Suppressor macrophage (primary cell): Measurements from ENCODE around the gene TADA2B.
"Not testable (repeated sequence)": the region's sequence is repeated elsewhere in the genome, so short reads cannot be mapped to it uniquely, and the experiment has no call there.

Experiments
- DNase-seq, 4 experiments: peaks; one replicate each; pipeline ENCODE4 v3.0.0-alpha.2; 2020 to 2022

TADA2B gene

GRCh38 chr4:7083597-7084563 is 40.7 kb downstream of the TADA2B start:
- no peak for DNase-seq

- DNase-seq = not testable (repeated sequence)
Observed at GRCh38 chr4:7084564-7084961, 41.4 kb downstream of the TADA2B start.

GRCh38 chr4:7086384-7086783 is 43.2 kb downstream of the TADA2B start:
- DNase-seq = no peak

- no peak for DNase-seq
Observed at GRCh38 chr4:7087036-7087435, 43.9 kb downstream of the TADA2B start.

- DNase-seq = no peak
Observed at GRCh38 chr4:7089213-7089986, 46.2 kb downstream of the TADA2B start.

- no peak for DNase-seq
Observed at GRCh38 chr4:7092026-7092425, 48.9 kb downstream of the TADA2B start.

GRCh38 chr4:7094916-7095315 is 51.7 kb downstream of the TADA2B start:
- no peak for DNase-seq

- no peak for DNase-seq
Observed at GRCh38 chr4:7095611-7096155, 52.5 kb downstream of the TADA2B start.

GRCh38 chr4:7096236-7096635 is 53.1 kb downstream of the TADA2B start:
- no peak for DNase-seq

- peak; percentile 69 to 86 (median 82) for DNase-seq
Observed at GRCh38 chr4:7101692-7102515, 58.7 kb downstream of the TADA2B start.

GRCh38 chr4:7102516-7102909 is 59.3 kb downstream of the TADA2B start:
- not testable (repeated sequence) for DNase-seq

GRCh38 chr4:7103031-7103606 is 59.9 kb downstream of the TADA2B start:
- peak; percentile 84 to 95 (median 91) for DNase-seq

GRCh38 chr4:7103607-7104365 is 60.6 kb downstream of the TADA2B start:
- DNase-seq = peak; percentile 81 to 87 (median 86)

GRCh38 chr4:7104366-7105031 is 61.3 kb downstream of the TADA2B start:
- DNase-seq = no peak

GRCh38 chr4:7105276-7105675 is 62.1 kb downstream of the TADA2B start:
- DNase-seq = no peak

- no peak for DNase-seq
Observed at GRCh38 chr4:7107166-7107905, 64.2 kb downstream of the TADA2B start.
